HG03460 (cell line): ENCODE results near the gene PXMP2.

Experiments used
- ATAC-seq: cut with Tn5 transposase; IDR thresholded peaks from one replicate; pipeline ENCODE4 v1.9.1; 2021; ENCODE audit not compliant: unreplicated experiment

The PXMP2 gene

DNA sequence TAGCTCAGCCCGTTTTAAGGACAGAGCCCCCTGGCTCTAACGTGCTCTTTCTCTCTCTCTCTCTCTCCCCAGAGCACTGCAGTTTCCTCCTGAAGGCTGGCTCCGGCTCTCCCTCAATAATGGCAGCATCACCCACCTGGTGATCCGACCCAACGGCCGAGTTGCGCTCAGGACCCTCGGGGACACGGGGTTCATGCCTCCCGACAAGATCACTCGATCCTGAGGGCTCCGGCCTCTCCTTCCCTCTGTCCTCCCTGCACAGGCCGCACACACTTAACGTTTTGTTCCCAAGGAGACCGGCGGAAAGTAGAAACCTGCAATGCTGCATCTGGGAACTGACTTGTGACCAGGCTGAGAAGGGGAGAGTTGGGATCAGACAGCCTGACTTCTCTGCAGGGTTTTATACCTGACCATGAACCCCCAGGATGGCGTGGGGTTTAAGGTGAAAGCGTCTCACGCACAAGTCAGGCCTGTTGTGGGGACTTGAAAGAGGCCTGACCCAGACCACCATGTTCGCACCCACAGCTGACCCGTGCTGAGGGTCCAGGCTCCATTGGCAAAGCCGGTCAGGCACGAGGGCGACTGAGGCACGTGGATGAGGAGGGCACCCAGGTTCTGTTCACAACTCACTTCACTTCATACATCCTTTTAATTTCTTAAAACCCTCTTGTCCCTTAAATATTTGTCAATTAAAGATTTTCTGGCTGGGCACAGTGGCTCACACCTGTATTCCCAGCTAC lies 33.4 kb downstream of the PXMP2 start:
- ATAC-seq: no peak

DNA sequence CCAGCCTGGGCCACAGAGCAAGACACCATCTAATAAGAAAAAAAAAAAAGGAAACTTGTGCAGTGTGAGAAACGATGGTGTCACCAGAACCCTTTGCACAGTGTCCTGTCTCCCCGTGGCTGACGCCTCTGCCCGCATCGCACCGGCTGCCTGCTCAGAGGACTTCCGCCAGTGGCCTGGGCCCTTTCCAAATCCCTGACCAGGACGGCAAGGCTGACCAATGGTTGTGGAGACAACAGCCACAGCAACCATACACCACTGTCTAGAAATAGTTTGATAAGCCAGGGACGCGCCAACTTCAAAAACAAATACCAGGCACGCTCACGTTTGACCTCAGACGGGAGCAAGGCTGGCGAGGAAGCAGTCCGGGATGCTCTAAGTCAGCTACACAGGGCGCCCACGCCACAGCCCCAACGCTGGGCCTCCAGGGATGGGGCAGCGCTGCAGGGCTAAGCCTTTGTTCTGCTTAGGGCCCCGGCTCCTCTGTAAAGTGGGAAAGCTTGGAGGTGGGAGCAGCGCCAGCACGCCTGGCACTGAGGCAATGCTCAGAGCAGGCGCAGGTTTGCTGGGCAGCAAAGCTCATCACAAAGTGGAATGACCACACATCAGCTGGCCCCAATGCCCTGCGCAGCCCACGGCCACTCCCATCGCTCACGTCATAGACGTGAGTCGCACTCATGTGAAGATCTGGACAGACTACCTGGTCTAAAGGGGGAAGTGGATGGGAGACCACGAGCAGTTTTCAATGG lies 35.8 kb downstream of the PXMP2 start:
- ATAC-seq: no peak

DNA sequence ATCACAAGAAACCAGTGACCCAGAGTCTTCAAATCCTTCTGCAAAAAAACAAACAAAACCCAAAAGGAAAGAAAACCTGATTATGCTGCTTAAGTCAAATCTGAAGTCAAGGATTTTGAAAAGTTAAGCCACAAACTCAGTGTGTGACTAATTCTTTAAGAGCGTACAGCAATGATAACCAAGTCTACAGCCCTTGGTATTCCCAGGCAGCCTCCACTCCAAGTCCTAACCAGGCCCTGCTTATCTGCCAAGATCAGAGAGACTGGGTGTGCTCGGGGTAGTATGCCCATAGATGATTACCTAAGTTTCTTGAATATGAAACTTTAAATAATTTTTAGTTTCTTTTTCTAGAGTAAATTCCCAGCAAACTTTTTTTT lies 36.4 kb downstream of the PXMP2 start:
- no peak for ATAC-seq

DNA sequence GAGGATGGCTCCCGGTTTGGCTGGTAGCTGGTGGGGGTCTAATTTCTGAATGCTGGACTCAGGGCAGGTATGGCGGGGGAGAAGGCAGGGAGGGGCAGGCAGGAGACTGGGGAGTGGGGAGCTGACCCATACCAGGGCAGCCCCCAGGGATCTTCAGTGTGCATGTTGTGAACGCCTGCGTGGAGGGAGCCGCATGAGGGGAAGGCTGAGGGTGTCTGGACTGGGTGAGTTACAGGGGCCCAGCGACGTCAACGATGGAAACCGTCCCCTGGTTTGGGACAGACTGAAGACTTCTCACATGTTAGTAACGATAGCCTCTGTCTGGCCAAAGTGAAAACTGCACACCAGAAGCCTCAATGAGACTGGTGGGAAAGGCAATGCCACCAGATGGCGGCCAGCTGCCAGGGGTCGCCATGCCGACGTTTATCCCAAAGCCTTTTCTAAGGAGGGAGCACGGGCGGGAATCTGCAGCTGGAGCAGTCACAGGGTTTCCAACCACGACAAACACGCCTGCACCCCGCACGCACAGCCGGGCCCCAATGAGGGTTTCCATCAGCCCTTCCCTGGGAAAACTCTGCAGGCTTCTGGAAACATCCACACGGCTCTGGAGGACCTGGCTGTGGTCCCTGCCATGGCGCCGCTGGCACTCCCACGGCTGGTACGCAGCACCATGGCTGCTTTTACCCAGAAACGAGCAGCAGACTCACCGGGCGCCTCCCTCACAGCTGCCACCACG lies 37.3 kb downstream of the PXMP2 start:
- no peak for ATAC-seq

DNA sequence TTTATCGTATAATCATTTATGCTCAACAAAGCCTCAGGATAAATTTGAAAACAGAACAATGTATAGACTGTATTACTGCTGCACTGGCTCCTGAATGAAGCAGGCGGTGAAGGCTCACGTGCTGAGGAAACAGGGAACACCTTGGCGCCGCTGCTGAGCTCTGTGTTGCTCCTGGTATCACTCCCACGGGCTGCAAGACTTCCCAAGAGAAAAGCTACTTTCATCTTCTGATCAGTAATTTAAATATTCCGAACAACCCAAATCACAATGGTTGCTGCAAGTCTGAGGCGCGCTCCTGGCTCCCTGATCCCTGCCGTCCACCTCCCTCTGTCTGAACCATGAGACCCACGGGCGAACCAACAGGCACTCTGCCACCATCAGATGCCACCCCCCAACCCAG lies 39.0 kb downstream of the PXMP2 start:
- ATAC-seq: no peak

DNA sequence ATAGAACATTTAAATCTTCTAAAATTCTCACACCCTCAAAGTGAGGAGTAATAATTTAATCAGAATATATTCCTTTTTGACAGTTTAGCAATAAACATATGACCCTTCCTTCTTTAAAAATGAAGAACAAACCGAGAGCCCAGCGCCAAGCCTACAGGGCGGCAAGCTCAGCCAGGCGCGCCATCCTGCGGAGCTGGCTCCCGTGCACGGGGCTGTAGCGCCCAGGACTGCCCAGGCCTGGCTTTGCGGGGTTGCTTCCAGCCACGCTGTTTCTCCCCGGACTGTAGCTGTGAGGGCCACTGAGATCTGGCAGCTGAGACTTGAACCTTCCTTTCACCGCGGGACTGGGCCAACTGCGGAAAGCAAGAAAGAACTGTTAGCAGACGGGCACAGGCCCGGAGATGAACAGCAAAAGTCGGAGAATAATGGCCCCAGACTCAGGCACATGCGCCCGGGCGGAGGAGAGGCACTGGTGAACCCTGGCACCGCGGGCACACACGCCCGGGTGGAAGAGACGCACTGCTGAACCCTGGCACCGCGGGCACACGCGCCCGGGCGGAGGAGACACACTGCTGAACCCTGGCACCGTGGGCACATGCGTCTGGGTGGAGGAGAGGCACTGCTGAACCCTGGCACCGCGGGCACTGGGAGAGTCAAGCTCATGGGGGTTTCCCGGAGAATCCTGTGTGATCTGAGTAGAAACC lies 39.9 kb downstream of the PXMP2 start:
- ATAC-seq: no peak

DNA sequence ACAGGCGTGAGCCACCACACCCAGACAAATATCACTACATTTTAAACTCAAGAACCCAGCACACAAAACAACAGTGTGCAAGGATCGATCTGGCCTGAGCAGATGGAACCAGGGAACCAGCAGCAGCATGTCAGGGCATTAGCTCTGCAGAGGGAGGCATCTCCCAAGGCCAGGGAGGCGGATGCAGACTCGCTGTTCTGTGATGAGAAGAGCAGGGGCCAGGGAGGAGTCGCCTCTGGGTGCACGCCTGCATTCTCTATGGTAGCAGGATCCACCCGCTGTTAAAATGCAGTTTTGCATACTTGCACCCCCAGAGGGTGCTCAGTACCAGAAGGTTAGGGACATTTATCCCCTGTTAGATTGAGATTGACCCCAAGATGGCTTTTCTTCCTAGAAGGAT lies 41.1 kb downstream of the PXMP2 start:
- no peak for ATAC-seq

DNA sequence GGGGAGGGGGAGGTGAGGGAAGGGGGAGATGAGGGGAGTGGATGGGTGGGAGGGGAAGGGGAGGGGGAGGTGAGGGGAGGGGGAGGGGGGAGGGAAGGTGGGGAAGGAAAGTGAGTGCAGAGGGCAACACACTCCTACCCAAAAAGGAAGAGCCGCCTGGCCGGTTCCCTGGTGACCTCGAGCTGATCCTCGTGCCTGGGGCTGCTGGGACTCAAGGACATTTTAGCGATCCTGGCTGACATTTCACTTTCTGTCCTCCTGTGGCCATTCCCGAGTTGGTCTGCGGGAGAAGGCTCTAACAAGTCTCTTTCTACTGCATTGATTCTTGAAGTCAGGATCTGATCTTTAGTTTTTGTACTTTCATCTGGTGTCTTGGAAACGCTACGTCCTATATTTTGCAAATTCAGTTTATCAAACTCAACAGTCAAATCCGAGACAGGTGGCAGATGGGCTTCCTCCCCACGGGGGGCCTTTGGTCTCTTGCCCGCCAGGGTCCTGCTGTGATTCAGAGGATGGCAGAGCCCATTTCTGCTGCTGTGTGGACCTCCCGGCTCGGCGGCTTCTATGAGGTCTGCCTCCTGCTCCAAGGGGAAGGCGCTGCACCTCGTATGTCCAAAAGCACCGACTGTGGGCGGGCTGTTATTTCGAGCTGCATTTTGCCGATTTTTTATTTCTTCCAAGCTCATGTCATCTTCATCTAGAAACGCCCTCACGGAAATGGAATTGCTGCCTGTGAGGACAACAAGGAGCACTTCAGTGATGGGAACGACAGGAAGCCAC lies 42.3 kb downstream of the PXMP2 start:
- no peak for ATAC-seq

DNA sequence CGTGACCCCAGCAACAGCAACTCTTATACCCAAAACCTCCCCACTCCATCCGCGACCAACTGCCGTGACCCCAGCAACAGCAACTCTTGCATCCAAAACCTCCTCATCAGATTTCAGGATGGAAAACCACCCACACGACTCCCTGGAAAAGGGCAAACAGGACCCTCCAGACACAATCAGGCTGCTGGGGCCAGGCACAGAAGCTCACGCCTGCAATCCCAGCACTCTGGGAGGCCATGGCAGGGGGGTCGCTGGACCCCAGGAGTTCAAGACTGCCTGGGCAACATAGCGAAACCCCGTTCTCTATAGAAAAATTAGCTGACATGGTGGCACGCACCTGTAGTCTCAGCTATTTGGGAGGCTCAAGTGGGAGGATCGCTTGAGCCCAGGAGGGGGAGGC lies 43.0 kb downstream of the PXMP2 start:
- no peak for ATAC-seq

DNA sequence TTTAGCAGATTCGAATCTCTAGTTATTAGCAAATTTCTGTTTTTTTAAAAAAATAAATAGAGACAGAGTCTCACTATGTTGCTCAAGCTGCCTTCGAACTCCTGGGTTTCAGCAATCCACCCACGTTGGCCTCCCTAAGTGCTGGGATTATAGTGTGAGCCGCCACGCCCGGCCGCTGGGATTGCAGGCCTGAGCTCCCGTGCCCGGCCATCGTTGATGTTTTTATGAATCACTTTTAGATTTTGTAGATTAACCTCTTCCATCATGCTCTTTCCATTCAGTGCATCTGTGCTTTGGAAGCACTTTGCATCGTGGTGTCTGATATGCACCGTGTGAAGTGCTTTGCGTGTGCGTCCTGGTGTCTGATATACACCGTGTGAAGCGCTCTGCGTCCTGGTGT lies 44.2 kb downstream of the PXMP2 start:
- ATAC-seq: no peak

DNA sequence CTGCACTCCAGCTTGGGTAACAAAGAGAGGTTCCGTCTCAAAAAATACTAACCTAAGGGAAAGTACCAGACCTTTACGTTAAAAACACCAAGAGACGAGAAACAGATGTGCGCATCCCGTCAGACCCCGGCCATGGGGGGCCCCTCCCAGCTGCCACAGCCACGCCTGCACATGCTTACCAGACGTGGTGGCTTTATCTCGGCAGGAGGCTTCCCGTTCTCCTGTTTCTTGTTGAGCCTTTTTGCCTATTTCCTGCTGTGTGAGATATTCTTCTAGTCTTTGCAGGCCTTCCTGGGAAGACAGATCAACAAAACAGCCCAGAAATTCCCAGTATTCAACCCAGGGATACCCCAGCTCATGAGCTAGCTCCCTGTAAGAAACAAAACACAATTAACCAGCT lies 46.8 kb downstream of the PXMP2 start:
- ATAC-seq: no peak

DNA sequence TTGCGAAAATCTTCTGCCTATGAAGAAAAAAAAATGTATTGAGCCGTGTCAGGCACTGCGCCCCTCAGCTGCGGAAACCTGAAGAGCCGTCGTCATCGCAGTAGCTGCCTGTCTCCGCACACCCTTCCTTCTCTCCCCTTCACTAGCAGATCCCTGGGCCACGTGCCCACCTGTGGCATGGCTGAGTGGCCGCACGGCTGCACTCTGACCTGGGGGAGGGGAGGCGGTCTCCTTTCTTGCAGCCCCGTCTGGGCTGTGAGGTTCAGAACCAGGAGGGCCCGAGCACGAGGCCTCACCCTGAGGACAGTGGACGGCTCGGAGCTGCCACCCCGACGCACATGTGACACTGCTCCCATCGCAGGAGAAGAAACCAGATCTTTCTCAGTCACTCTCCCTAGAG lies 48.1 kb downstream of the PXMP2 start:
- ATAC-seq: no peak

DNA sequence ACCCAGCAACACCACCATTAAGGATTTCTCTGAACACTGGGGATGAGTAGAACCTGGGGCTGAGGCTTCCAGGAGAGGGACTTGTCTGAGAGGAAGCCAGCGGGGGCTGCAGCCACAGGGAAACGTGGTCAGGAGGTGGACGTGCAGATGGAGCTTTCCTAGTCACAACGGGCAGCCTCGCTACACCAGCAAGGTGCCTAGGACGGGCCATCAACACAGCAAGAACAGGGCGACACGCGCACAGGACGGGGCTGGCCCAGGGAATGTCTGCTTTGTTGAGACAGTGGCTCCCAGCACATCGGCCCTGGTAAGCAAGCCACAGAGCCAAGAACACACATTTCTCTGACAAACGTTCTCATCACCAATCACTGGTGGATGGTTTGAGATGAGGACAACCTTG lies 49.0 kb downstream of the PXMP2 start:
- no peak for ATAC-seq

DNA sequence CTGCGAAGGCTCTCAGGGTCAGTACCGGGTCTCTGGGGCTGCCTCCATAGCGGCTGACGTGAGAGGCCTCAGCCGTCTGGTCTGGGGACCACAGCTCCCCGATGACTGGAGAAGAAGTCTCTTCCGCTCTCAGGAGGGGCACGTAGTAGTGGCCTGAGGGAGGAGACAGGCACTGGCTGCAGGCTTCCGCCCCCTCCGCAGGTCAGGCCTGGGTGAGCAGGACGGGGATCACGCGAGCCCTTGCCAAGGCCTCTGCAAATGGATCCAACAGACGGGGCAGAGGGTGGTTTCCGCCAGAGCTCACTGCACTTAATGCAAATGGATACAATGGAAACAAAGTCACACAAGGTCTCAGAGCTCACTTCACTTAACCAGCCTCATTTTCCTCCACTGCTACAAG lies 49.5 kb downstream of the PXMP2 start:
- ATAC-seq: no peak

DNA sequence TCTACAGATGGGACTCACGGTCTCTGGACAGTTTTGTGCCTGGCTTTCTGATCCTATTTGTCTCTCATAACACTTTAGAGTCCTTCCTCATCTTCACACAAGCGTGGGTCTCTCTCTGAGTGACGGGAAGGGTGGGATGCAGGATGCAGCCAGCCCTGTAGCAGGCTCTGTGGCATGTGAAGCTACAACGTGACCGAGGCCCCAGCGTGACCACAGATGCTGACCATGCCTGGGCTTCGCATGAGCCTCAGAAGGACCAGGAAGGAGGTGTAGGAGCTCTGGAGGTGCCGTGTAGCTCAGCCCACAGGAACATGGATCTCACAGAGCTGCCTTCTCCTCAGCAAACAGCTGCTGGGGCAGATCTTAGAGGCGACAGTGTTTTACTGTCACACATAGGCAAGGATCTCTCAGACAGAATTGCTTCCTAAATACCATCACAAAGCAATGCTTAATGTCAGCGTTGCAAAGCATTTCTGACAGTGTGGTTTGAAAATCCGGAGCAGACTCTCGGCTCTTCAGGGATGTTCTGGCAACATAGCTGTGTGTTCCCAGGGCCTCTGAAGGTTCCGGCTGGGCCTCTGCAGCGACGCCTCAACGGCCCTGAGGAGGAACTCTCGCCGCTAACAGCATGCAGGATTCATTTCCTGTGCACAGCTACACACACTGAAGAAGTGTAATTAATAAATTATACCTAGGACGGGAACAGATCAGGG lies 52.4 kb downstream of the PXMP2 start:
- ATAC-seq: no peak

DNA sequence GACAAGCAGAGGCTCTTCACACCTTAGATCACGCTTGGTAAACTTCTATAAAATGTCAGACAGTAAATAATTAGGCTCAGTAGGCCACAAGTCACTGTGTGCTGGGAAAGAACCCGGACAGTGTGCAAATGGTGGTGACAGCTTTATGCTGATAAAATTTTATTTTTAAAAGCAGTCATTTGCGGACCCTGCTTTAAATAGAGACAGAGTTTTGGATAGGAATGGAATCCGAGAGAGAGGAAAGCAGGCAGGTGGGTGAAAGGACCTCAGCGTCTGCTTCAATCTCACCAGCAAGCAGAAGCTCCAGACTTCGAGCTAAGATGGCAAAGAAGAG lies 52.9 kb downstream of the PXMP2 start:
- no peak for ATAC-seq

DNA sequence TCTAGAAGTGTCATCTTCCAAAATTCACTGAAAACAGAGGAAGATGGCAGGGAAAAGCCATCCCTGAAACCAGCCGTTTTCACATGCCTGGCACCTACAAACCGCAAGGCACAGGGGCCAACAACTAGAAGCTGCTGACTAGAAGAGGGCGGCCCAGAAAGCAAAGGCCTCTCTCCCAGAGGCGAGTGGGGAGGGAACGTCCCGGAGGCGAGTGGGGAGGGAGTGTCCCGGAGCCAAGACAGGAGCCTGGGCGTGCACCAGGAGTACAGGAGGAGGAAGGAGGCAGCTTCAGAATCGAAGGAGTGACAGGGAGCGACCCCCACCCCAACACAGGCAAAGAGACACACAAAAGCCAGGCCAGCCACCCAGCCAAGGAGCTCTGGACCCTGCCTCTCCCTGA lies 53.3 kb downstream of the PXMP2 start:
- ATAC-seq: no peak

DNA sequence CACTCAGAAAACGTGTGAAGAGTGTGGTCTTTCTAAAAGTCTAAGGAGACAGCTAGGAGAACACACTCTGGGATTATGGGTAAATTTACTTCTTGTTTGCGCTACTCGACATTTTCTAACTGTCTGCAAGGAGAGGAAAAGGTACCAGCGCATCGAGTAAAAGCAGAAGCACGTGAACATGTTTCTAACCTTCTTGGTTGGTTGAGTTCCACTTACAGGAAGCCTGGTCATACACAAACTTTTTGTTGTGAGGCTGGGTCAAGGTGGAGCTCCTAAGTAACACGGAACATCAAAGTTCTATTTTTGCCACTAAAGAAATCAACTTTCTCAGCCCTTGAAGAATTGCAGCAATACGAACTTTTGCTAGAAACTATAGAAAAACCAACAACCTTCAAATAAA lies 54.2 kb downstream of the PXMP2 start:
- ATAC-seq: no peak

DNA sequence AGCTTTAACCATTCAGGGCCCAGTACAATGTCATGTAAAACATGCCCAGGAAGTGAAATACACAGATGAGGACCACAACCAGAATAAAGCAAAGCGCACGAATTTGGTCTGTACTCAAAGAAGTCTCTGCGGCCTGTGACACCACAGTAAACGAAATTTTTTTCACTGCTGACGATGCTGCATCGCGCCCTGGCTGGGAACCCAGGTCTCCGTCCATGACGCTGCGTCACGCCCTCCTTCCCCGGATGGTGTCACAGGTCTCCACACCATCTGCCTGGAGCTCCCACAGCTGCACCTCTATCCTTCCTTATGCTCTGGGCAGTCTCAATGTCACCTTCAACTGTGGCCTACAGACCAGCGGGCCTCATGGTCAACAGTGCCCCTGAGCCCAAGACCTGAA lies 56.4 kb downstream of the PXMP2 start:
- no peak for ATAC-seq

DNA sequence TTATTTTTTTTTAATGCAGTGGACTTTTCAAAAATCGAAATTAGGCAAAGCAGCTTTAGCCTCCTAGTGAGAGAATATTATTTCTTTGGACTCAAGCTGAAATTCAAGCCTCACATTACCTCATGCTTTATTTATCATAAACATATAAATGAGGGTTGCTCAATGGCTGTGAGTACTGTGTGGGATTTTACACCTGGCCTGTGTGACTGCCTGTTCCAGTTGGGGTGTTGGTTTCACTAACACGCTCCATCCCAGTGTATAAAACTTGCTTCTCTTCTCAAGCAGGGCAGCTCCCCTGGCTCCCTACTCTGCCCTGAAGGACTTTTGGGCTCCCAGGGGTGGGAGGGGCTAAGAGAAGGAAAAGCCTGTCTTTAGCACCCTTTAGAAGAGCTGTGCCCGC lies 59.2 kb downstream of the PXMP2 start:
- no peak for ATAC-seq
